ENCODE results near the gene EHBP1. TPM values are rescaled to one million over a fixed set of nuclear protein-coding genes. Genes with fewer than 3 reads are reported as not detected.

Gene EHBP1
- total RNA-seq, 8 experiments from 2014 or later, result 35.1 to 81.1 (median 54.6) TPM

DNA sequence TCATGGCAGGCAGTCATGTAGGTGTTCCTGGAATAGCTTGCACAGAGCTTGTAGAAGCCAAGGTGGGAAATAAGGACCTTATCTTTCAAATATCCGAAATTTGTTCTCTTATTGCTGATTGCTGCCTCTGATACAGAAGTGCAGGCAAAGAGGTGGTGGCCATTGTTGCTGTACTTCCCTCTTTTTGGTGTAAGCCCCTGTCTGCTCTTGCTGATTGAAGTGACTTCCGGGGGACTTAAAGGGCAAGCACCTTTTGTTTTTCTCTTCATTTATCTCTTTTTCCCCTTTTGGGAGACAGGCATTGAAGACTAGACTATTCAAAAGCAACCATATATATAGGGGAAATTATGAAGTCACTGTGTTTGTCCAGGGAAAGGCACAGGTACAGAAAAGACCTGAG lies 213.5 kb downstream of the EHBP1 start:
- no peak for ATAC-seq (replicated peaks in 6 of 8)
- WGBS, 10 experiments, result 83 to 100% (median 93%) methylated on average over 1 to 2 of the region's 2 CpGs; no CpG with 5 or more reads in 2 of the 10 experiments
- H3K4me1 ChIP-seq (replicated peaks in 1 of 2), result no peaks in the 10 kb centered on the region
- no peak overlapping the region for H3K27ac ChIP-seq
- H3K4me3 ChIP-seq, result no peak overlapping the region
- in situ Hi-C loops (cut with MboI; ENCODE audit: low pct_unique_long_range_greater_than_20kb in 2 of 9, low sequenced_read_pairs in 9 of 9, unreplicated experiment in 9 of 9), result no loop called here

DNA sequence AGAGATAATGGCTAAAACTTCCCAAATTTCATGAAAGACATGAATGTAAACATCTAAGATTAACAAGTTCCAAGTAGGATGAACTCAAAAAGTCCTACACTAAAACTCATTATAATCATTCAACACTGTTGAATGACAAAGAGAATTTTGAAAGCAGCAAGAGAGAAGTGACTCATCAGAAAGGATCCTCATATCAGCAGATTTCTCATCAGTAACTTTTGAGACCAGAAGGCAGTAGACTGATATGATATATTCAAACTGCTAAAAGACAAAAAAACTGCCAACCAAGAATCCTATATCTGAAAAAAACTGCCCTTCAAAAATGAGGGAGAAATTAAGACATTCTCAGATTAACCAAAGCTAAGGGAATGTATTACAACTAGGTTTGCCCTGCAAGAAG lies 214.6 kb downstream of the EHBP1 start:
- no peak for ATAC-seq (replicated peaks in 6 of 8)

DNA sequence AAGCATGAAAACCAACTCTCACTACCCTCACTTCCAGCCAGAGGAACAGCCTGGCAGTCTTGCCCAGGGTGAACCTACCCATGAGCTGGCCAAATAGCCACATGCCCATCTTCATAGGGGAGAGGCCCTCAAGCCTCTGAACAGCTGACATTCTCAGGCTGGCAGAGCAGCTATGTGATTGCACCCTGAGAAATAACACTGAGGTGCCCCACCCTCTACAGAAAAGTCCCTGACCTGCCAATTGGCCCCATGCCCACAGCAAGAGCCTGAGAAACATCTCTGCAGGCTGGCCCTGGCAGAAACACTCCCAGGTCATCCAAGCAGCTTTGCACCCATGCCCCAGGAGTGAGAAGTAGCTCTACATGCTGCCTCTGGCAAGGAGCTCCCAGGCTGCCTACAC lies 217.7 kb downstream of the EHBP1 start:
- Histone ChIP-seq H3K4me1 (replicated peaks in 1 of 2) (no peaks in the 10 kb centered on the region), H3K4me3 (no peak overlapping the region), H3K27ac (no peak overlapping the region)
- no peak for ATAC-seq (replicated peaks in 6 of 8)
- in situ Hi-C loops (cut with MboI; ENCODE audit: low pct_unique_long_range_greater_than_20kb in 2 of 9, low sequenced_read_pairs in 9 of 9, unreplicated experiment in 9 of 9), result no loop called here

More for the DNA sequence above, 214.6 kb downstream of the EHBP1 start:
- Histone ChIP-seq H3K4me1 (replicated peaks in 1 of 2) (no peaks in the 10 kb centered on the region), H3K27ac (no peak overlapping the region), H3K4me3 (no peak overlapping the region)
- in situ Hi-C loops (cut with MboI; ENCODE audit: low pct_unique_long_range_greater_than_20kb in 2 of 9, low sequenced_read_pairs in 9 of 9, unreplicated experiment in 9 of 9), result no loop called here

- in situ Hi-C loops (cut with MboI; ENCODE audit: low pct_unique_long_range_greater_than_20kb in 2 of 9, low sequenced_read_pairs in 9 of 9, unreplicated experiment in 9 of 9), result no loop called here
Observed at GRCh38 chr2:62923881-62924280, 218.4 kb downstream of the EHBP1 start.

DNA sequence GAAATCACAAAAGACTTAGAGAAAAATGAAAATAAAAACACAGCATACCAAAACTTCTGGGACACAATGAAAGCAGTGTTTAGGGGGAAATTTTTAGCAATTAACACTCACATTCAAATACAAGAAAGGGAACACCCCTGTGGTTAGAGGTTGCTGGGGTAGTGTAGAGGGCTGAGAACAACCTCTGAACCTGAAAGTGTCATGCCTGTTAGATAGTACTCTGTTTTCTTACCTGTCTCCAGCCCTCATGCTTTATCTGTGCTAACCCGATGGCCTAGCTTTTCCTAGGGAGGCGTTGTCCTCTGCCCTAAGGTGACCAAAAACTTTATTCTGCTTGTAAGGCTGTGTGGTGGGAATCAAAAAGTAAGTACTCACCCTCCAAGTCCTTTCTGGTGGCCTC lies 222.5 kb downstream of the EHBP1 start:
- Histone ChIP-seq H3K4me3 (no peak overlapping the region), H3K4me1 (replicated peaks in 1 of 2) (no peaks in the 10 kb centered on the region), H3K27ac (no peak overlapping the region)
- 83 to 100% (median 100%) methylated on average over 2 of the region's 2 CpGs; no CpG with 5 or more reads in 5 of the 10 experiments for WGBS, 10 experiments
- in situ Hi-C loops (cut with MboI; ENCODE audit: low pct_unique_long_range_greater_than_20kb in 2 of 9, low sequenced_read_pairs in 9 of 9, unreplicated experiment in 9 of 9), result no loop called here
- no peak for ATAC-seq (replicated peaks in 6 of 8)

More at GRCh38 chr2:62923881-62924280, 218.4 kb downstream of the EHBP1 start:
- H3K4me1 ChIP-seq (replicated peaks in 1 of 2), result no peaks in the 10 kb centered on the region
- no peak overlapping the region for H3K27ac ChIP-seq
- no peak for ATAC-seq (replicated peaks in 6 of 8)
- no peak overlapping the region for H3K4me3 ChIP-seq
- 100% methylated on average over 1 to 2 of the region's 2 CpGs; no CpG with 5 or more reads in 7 of the 10 experiments for WGBS, 10 experiments

DNA sequence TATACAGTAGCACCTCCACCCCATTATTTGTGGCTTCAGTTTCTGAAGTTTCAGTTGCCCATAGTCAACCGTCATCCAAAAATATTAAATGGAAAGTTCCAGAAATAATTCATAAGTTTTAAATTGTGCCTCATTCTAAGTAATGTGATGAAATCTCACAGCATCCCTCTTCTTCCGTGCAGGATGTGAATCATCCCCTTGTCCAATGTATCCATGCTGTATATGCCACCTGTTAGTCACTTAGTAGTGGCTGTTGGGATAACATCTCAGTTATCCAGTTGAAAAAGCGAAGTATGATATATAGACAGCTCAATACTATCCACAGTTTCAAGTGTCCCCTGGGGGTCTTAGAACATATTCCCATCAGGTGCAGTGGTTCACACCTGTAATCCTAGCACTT lies 226.0 kb downstream of the EHBP1 start:
- in situ Hi-C loops (cut with MboI; ENCODE audit: low pct_unique_long_range_greater_than_20kb in 2 of 9, low sequenced_read_pairs in 9 of 9, unreplicated experiment in 9 of 9), result no loop called here

GRCh38 chr2:62933398-62933917 lies 227.9 kb downstream of the EHBP1 start:
- ATAC-seq (replicated peaks in 6 of 8), result no peak
- 0 to 100% (median 79%) methylated on average over 1 to 2 of the region's 2 CpGs for WGBS, 10 experiments
- Histone ChIP-seq H3K4me1 (replicated peaks in 1 of 2) (no peaks in the 10 kb centered on the region), H3K4me3 (no peak overlapping the region), H3K27ac (no peak overlapping the region)
- in situ Hi-C loops (cut with MboI; ENCODE audit: low pct_unique_long_range_greater_than_20kb in 2 of 9, low sequenced_read_pairs in 9 of 9, unreplicated experiment in 9 of 9), result no loop called here

More for the DNA sequence above, 226.0 kb downstream of the EHBP1 start:
- no peak for ATAC-seq (replicated peaks in 6 of 8)
- 70 to 100% (median 100%) methylated on average over 1 to 2 of the region's 3 CpGs; no CpG with 5 or more reads in 1 of the 10 experiments for WGBS, 10 experiments
- H3K4me1 ChIP-seq (replicated peaks in 1 of 2), result no peaks in the 10 kb centered on the region
- no peak overlapping the region for H3K4me3 ChIP-seq
- H3K27ac ChIP-seq, result no peak overlapping the region

DNA sequence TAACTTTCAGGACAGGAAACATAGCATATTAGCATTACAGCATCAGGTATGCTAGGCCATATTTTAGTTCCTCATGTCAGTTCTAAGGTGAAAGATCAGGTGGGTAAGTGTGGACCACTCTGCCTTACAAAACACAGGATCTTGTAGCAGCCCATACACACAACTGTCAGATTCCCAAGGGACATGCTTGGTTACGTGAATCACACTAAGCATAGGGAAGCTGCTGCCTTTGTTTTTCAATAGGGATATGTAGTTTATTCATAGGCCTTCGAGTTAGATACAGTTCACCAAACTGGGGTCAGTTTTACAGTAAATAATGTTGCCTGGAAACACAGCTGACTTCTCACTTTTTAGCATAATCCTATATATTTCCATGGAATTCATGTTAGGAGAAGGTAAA lies 229.0 kb downstream of the EHBP1 start:
- peak in 5 of 8 experiments; percentile 31 to 93 (median 54) for ATAC-seq (replicated peaks in 6 of 8)
- H3K4me1 ChIP-seq (replicated peaks in 1 of 2), result no peaks in the 10 kb centered on the region
- 14 to 71% (median 44%) methylated on average over 1 to 2 of the region's 2 CpGs; no CpG with 5 or more reads in 1 of the 10 experiments for WGBS, 10 experiments
- no peak overlapping the region for H3K27ac ChIP-seq
- in situ Hi-C loops (cut with MboI; ENCODE audit: low pct_unique_long_range_greater_than_20kb in 2 of 9, low sequenced_read_pairs in 9 of 9, unreplicated experiment in 9 of 9), result no loop called here
- no peak overlapping the region for H3K4me3 ChIP-seq

DNA sequence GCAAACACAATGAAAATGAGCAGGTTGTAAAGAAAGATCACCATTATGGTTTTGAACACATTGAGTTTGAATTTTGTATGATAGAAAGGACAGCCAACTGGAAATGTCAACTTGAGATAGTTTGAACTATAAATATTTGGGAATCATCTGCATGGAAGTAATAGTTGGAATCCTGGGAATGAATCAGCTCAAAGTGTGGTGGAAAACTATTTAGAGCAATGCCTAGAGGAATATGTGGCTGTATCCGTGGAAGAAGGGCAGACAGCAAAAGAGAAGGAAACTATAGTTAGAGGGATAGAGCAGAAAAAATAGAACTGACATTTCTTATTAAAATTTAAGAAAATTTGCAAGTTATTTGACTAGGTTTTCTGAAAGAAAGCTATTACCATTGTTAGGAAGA lies 232.6 kb downstream of the EHBP1 start:
- H3K4me3 ChIP-seq, result no peak overlapping the region
- no peak for ATAC-seq (replicated peaks in 6 of 8)
- in situ Hi-C loops (cut with MboI; ENCODE audit: low pct_unique_long_range_greater_than_20kb in 2 of 9, low sequenced_read_pairs in 9 of 9, unreplicated experiment in 9 of 9), result no loop called here
- H3K4me1 ChIP-seq (replicated peaks in 1 of 2), result no peaks in the 10 kb centered on the region
- no peak overlapping the region for H3K27ac ChIP-seq
- 14 to 100% (median 75%) methylated on average over 1 of the region's 1 CpG; no CpG with 5 or more reads in 2 of the 10 experiments for WGBS, 10 experiments

DNA sequence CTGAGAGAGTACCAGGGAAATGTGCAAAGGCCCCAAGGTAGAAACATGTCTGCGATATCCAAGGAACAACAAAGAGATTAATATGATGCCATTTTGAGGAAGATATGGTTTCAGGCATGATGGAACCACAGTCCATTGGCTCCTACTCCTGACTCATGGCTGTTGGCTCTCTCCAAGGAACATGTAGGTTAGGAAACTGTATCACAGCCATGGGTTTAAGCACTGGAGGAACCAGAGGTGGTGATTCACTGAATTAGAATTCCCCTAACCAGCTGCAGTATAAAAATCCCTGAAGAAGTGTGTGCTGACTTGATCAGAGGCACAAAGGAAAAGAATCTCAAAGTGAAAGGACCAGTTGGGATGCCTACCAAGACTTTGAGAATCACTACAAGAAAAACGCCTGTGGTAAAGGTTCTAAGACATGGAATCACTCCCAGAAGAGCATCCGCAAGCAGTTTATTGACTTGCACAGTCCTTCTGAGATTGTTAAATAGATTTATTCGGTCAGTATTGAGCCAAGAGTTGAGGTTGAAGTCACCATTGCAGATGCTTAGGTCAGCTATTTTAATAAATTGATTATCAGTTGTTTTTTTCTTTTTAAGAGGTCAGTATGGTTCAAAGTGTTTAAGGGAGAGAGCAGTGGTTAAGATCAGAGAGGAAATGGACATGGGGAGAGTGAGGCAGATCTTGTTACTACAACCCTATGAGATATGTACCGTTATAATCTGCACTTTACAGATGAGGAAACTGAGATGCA lies 234.4 kb downstream of the EHBP1 start:
- Histone ChIP-seq H3K4me1 (replicated peaks in 1 of 2) (no peaks in the 10 kb centered on the region), H3K27ac (no peak overlapping the region), H3K4me3 (no peak overlapping the region)
- ATAC-seq (replicated peaks in 6 of 8), result no peak
- in situ Hi-C loops (cut with MboI; ENCODE audit: low pct_unique_long_range_greater_than_20kb in 2 of 9, low sequenced_read_pairs in 9 of 9, unreplicated experiment in 9 of 9), result no loop called here
- 85 to 100% (median 94%) methylated on average over 1 to 5 of the region's 5 CpGs for WGBS, 10 experiments

- no peak for ATAC-seq (replicated peaks in 6 of 8)
- H3K27ac ChIP-seq, result no peak overlapping the region
- in situ Hi-C loops (cut with MboI; ENCODE audit: low pct_unique_long_range_greater_than_20kb in 2 of 9, low sequenced_read_pairs in 9 of 9, unreplicated experiment in 9 of 9), result no loop called here
- no peaks in the 10 kb centered on the region for H3K4me1 ChIP-seq (replicated peaks in 1 of 2)
- WGBS, 10 experiments, result 71 to 100% (median 100%) methylated on average over 1 to 2 of the region's 2 CpGs
- no peak overlapping the region for H3K4me3 ChIP-seq
Observed at GRCh38 chr2:62940697-62941096, 235.2 kb downstream of the EHBP1 start.

- no peak overlapping the region for H3K27ac ChIP-seq
- no peaks in the 10 kb centered on the region for H3K4me1 ChIP-seq (replicated peaks in 1 of 2)
- no peak for ATAC-seq (replicated peaks in 6 of 8)
- in situ Hi-C loops (cut with MboI; ENCODE audit: low pct_unique_long_range_greater_than_20kb in 2 of 9, low sequenced_read_pairs in 9 of 9, unreplicated experiment in 9 of 9), result no loop called here
- 77 to 100% (median 92%) methylated on average over 1 to 2 of the region's 2 CpGs; no CpG with 5 or more reads in 2 of the 10 experiments for WGBS, 10 experiments
- no peak overlapping the region for H3K4me3 ChIP-seq
Observed at GRCh38 chr2:62941413-62941812, 235.9 kb downstream of the EHBP1 start.

DNA sequence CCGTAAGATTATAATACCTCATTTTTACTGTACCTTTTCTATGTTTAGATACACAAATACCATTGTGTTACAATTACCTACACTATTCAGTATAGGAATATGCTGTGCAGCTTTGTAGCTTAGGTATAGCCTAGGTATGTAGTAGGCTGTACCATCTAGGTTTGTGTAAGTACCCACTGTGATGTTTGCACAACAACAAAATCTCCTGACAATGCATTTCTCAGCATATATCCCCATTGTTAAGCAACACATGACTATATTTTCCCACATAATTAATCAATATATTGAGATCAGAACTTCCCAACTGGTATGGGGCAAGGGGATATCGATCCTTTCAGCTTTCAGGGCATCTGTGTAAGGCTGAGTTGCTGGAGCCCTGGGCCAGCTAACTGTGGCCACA lies 238.8 kb downstream of the EHBP1 start:
- Histone ChIP-seq H3K27ac (no peak overlapping the region), H3K4me1 (replicated peaks in 1 of 2) (no peaks in the 10 kb centered on the region), H3K4me3 (no peak overlapping the region)
- ATAC-seq (replicated peaks in 6 of 8), result no peak
- in situ Hi-C loops (cut with MboI; ENCODE audit: low pct_unique_long_range_greater_than_20kb in 2 of 9, low sequenced_read_pairs in 9 of 9, unreplicated experiment in 9 of 9), result no loop called here
- WGBS, 10 experiments, result 75 to 100% (median 100%) methylated on average over 1 to 2 of the region's 2 CpGs

DNA sequence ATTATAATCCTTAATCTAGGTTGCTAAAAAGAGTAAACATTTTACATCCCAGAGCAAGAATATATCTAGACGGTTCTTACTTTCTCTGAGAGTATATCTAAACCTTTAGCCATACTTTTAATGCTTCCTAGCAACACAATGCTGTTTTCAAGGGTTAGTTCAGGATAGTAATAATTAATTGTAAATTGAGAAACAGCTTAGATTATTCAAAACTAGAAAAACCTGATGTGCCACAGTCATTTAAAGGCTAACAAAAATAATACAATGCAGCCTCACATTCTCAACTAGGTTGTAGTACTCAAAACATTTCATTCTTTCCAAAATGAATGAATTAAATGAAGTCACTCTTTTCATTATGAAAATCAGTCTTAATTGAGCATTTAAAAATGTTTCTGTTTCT lies 241.9 kb downstream of the EHBP1 start:
- H3K4me1 ChIP-seq (replicated peaks in 1 of 2), result no peaks in the 10 kb centered on the region
- in situ Hi-C loops (cut with MboI; ENCODE audit: low pct_unique_long_range_greater_than_20kb in 2 of 9, low sequenced_read_pairs in 9 of 9, unreplicated experiment in 9 of 9), result no loop called here
- no peak overlapping the region for H3K27ac ChIP-seq
- WGBS, 10 experiments, result 64 to 100% (median 95%) methylated on average over 1 of the region's 1 CpG; no CpG with 5 or more reads in 2 of the 10 experiments
- no peak for ATAC-seq (replicated peaks in 6 of 8)
- no peak overlapping the region for H3K4me3 ChIP-seq

Data from motor neuron (in vitro differentiated cells).